Measurements from ENCODE around the gene PTPRG.

The PTPRG gene

DNA sequence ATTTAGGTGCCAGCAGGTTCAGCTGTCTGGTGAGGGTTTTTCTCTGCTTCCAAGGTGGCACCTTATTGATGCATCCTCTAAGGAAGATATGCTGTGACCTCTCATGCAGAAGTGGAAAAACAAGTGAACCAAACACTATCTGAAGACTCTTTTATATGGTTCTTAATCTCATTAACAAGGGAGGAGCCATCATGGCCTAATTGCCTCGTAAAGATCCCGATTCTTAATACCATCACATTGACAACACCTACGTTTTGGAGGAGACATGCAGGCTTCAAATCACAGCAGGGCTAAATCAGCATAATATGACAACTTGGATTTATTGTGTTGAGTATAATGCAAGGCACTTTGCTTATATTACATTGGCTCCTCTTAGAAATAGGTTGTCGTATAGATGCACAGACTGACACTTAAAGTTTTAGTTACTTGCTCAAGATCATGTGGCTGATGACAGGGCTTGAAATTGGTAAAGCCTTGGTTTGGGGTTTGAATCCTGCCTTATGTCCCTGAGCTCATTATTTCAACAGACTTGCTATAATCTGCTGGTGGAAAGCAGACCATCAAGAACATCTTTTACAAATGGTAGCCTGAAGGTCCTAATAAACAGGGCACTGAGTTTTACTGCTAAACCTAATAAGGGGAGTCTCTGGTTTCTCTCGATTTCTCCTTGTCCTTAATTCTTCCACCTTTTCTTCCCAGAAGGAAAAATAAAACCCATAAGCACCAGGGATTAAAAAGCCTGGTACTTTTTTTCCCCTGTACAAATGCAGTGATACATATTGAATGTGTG, 88.2 kb downstream of the PTPRG start:
- Mint-ChIP-seq H3K27me3 (no peaks in the 10 kb centered on the region), H3K36me3 (no peaks in the 10 kb centered on the region), H3K4me1 (peaks cover 2% of the 10 kb centered on the region), H3K27ac (no peak overlapping the region), H3K9me3 (no peaks in the 10 kb centered on the region), H3K4me3 (no peak overlapping the region)
- no peak for ATAC-seq (ENCODE audit: low read depth)
- DNase-seq (ENCODE audit: low spot score in 2 of 2) = no peak

DNA sequence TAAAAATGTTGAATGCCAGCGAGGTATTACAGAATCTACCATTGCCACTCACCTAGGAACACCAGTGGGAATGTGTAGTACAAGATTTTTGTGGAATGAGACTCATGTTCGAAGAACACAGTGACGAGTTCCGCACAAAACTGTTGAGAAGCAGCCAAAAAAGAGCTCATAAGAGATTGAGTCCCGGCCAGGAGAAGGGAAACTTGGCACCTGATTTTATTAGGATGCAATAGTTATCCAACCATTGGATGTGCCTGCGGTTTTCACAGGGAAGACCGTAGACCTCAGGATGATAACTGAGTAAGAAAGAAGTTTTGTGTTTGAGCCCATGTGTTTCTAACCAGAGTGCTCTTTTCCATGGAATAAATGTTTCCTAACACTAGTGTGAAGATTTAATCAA, 88.9 kb downstream of the PTPRG start:
- no peak for ATAC-seq (ENCODE audit: low read depth)
- Mint-ChIP-seq H3K9me3 (peaks cover 1% of the 10 kb centered on the region), H3K27ac (no peak overlapping the region), H3K4me1 (peaks cover 2% of the 10 kb centered on the region), H3K4me3 (no peak overlapping the region), H3K36me3 (no peaks in the 10 kb centered on the region), H3K27me3 (no peaks in the 10 kb centered on the region)
- DNase-seq (ENCODE audit: low spot score in 2 of 2) = no peak

DNA sequence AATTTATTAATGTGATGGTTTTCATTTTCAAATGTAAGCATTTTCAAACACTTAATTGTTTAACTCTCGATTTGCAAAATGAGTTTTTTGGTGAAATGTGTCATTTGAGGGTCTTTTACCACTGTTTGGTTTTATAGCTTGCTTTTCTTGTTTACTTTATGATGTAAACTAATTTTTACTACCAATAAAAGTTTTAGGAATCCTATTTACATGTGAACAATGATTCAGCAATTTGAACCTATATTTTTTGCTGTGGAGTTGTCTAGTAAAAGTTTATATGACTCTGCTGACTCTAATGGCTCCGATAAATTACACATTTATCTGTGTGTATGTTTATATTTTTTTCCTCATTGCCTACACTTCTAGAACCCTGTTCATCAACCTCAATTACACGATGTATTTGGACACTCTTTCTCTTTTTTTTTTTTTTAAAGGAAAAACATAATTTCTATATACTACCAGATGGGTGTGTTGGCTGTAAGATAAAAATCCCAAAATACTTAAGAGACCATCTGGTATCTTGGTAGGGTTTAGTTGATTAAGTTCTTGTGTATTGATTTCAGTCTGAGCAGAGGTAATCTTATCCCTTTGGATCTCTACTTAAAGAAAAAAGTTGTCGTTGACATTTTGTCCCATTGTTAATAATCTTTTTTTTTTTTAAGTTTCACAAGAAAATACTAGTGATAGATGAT, 89.5 kb downstream of the PTPRG start:
- H3K27me3 Mint-ChIP-seq = no peaks in the 10 kb centered on the region
- ATAC-seq (ENCODE audit: low read depth) (no peak), DNase-seq (ENCODE audit: low spot score in 2 of 2) (no peak)
- no peak overlapping the region for H3K27ac Mint-ChIP-seq
- H3K4me3 Mint-ChIP-seq = no peak overlapping the region
- H3K36me3 Mint-ChIP-seq = no peaks in the 10 kb centered on the region
- peaks cover 1% of the 10 kb centered on the region for H3K9me3 Mint-ChIP-seq
- peaks cover 2% of the 10 kb centered on the region for H3K4me1 Mint-ChIP-seq

DNA sequence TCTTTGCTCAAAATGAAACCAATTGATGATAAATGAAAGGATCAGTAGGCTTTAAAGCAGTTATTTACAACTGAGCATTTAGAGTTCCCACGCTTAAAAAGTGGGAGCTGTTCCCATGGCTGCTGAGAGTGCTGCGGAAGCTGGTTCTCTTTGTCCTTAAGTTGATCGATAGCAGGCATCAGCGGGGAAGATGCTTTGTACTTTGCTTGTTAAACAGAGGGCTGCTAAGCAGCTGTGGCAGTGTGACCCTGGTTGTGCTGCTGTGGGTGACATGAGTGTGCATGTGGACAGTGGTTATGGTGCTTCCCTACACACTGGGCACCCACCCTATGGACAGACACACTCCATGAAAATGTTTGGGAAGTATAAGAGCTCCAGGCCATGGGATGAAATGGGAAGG, 96.3 kb downstream of the PTPRG start:
- no peak for DNase-seq (ENCODE audit: low spot score in 2 of 2)
- Mint-ChIP-seq H3K36me3 (peaks cover 2% of the 10 kb centered on the region), H3K9me3 (peaks cover 1% of the 10 kb centered on the region)

DNA sequence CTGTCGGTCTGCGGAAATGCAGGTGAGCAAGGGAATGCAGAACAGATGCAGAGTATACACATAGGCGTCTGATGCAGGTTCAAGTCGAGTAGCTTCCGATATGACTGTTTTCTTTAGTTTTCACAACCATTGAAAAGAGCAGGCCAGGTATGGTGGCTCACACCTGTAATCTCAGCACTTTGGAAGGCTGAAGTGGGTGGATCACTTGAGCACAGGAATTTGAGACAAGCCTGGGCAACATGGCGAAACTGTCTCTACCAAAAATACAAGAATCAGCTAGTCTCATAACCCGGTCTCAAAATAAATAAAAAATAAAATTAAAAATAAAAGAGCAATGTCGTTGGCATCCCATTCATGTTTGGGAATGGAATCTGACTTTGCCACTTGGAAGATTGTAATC, 101.5 kb downstream of the PTPRG start:
- ATAC-seq (ENCODE audit: low read depth) (no peak), DNase-seq (ENCODE audit: low spot score in 2 of 2) (no peak)
- no peaks in the 10 kb centered on the region for H3K9me3 Mint-ChIP-seq
- H3K4me3 Mint-ChIP-seq = no peak overlapping the region
- no peaks in the 10 kb centered on the region for H3K27me3 Mint-ChIP-seq
- H3K4me1 Mint-ChIP-seq = no peaks in the 10 kb centered on the region
- peaks cover 2% of the 10 kb centered on the region for H3K36me3 Mint-ChIP-seq
- H3K27ac Mint-ChIP-seq = no peak overlapping the region

More for the DNA sequence above, 96.3 kb downstream of the PTPRG start:
- no peak for ATAC-seq (ENCODE audit: low read depth)
- no peaks in the 10 kb centered on the region for H3K27me3 Mint-ChIP-seq
- no peaks in the 10 kb centered on the region for H3K4me1 Mint-ChIP-seq
- H3K27ac Mint-ChIP-seq = no peak overlapping the region
- H3K4me3 Mint-ChIP-seq = no peak overlapping the region

DNA sequence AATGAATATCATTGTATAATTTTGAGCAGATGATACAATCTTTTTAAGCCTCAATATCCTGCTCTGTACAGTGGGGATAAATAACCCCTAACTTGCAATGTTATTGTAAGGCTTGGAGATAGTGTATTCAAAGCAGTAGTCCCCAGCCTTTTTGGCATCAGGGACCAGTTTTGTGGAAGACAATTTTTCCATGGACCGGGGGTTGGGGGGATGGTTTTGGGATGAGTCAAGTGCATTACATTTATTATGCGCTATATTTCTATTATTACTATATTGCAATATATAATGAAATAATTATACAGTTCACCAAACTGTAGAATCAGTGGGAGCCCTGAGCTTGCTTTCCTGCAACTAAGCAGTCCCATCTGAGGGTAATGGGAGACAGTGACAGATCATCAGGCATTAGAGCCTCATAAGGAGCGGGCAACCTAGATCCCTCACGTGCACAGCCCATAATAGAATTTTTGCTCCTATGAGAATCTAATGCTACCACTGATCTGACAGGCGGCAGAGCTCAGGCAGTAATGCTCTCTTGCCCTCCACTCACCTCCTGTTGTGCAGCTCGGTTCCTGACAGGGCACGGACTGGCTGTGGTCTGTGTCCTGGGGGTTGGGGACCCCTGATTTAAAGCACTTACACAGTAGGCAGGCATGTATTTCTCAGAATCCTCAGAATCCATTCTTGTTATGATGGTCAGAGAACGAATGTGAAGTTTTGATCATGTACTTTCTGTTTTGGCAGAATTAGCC, 102.2 kb downstream of the PTPRG start:
- Mint-ChIP-seq H3K36me3 (peaks cover 2% of the 10 kb centered on the region), H3K9me3 (no peaks in the 10 kb centered on the region), H3K27me3 (no peaks in the 10 kb centered on the region), H3K27ac (no peak overlapping the region), H3K4me3 (no peak overlapping the region), H3K4me1 (no peaks in the 10 kb centered on the region)
- ATAC-seq (ENCODE audit: low read depth) (no peak), DNase-seq (ENCODE audit: low spot score in 2 of 2) (no peak)

DNA sequence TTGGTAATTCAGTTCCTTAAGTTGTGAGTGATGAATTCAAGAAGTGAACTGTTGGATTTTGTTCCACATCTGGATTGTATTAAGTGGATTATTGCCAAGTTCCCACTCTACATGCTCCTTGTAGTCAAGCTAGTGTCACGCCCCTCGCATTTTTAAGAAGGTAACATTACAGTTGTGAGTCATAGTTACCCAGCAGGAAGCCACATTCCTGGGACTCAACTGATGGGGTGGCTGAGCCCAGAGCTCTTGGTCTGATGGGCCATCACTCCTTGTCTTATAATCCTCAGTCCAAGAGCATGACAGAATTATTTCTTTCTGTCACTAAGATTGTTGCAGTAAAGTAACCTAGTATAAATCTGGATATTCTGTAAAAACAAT, 102.7 kb downstream of the PTPRG start:
- peaks cover 2% of the 10 kb centered on the region for H3K36me3 Mint-ChIP-seq
- no peaks in the 10 kb centered on the region for H3K9me3 Mint-ChIP-seq
- ATAC-seq (ENCODE audit: low read depth) (no peak), DNase-seq (ENCODE audit: low spot score in 2 of 2) (no peak)
- no peak overlapping the region for H3K27ac Mint-ChIP-seq
- no peak overlapping the region for H3K4me3 Mint-ChIP-seq
- no peaks in the 10 kb centered on the region for H3K27me3 Mint-ChIP-seq
- H3K4me1 Mint-ChIP-seq = no peaks in the 10 kb centered on the region

DNA sequence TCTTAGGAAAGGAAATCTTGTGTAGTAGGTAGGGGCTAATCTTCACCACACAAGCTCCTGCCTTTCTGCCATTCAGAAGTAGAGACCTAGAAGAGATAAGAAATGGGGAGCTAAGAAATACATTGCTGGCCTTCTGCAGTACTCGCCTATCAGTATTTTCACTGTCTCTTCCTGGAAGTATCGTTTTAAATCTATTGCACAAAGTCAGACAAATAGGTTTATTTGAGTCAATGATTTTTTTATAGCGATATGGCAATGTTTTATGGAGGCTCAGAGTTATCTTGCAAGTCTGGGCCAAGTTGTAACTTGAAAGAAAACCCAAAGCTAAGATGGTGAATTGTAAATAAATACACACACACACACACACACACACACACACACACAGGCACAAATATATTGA, 103.8 kb downstream of the PTPRG start:
- no peaks in the 10 kb centered on the region for H3K27me3 Mint-ChIP-seq
- peaks cover 2% of the 10 kb centered on the region for H3K36me3 Mint-ChIP-seq
- DNase-seq (ENCODE audit: low spot score in 2 of 2) (no peak), ATAC-seq (ENCODE audit: low read depth) (no peak)
- H3K9me3 Mint-ChIP-seq = no peaks in the 10 kb centered on the region
- H3K4me3 Mint-ChIP-seq = no peak overlapping the region
- H3K27ac Mint-ChIP-seq = no peak overlapping the region
- H3K4me1 Mint-ChIP-seq = peaks cover 3% of the 10 kb centered on the region

DNA sequence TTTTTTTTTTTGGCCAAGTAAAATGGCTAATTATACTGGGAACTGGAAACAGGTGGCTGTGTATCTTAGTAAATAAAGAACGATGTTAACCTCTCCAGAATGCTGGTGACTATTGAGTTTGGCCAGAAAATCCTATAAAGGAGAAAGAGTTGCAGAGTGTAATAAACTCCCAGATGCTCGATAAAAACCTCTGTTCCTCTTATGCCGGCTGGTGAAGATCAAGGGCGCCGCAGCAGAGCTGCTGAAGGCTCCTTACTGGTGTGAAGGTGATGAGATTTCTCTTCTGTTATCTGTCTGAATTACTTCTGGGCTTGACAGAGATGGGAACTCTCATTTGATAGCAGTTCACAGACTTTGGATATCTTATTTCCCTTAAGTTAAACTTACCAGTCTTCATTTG, 104.6 kb downstream of the PTPRG start:
- Mint-ChIP-seq H3K27ac (no peak overlapping the region), H3K27me3 (no peaks in the 10 kb centered on the region), H3K4me1 (peaks cover 3% of the 10 kb centered on the region)

DNA sequence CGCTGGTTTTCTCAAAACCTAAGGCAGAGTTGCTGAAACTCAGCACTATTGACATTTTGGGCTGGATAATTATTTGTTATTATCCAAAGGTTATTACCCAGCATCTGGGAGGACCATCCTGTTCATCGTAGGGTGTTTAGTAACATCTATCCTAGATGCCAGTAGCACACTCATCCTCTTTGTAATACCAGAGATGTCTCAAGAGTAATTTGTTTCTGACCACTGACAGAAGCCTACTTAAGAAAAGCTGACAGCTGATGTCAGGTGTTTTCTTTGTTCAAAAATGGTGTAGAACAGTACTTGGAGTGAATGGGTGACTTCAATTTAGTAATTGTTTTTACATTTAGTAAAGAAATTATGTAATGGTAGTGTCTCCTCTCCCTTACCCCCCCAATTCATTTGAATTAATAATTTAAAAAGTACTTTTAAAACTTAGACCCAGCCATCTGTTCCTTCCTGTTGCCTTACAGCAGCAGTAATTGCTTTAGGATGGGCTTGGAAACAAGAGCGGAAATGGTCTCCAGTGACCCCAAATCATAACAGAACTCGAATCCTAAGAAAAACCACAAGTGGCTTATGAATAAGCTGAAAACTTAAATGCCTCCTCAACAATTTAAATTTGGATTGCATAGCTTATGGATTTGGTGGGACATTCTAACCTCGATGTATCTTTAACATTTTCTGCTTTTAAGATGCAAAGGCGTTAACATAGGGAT, 105.4 kb downstream of the PTPRG start:
- no peaks in the 10 kb centered on the region for H3K27me3 Mint-ChIP-seq
- DNase-seq (ENCODE audit: low spot score in 2 of 2) = no peak
- peaks cover 3% of the 10 kb centered on the region for H3K4me1 Mint-ChIP-seq
- no peak overlapping the region for H3K27ac Mint-ChIP-seq
- H3K4me3 Mint-ChIP-seq = no peak overlapping the region
- peaks cover 2% of the 10 kb centered on the region for H3K36me3 Mint-ChIP-seq
- no peak for ATAC-seq (ENCODE audit: low read depth)
- H3K9me3 Mint-ChIP-seq = no peaks in the 10 kb centered on the region

More for the DNA sequence above, 104.6 kb downstream of the PTPRG start:
- no peak overlapping the region for H3K4me3 Mint-ChIP-seq
- ATAC-seq (ENCODE audit: low read depth) (no peak), DNase-seq (ENCODE audit: low spot score in 2 of 2) (no peak)
- H3K36me3 Mint-ChIP-seq = peaks cover 2% of the 10 kb centered on the region
- H3K9me3 Mint-ChIP-seq = no peaks in the 10 kb centered on the region

DNA sequence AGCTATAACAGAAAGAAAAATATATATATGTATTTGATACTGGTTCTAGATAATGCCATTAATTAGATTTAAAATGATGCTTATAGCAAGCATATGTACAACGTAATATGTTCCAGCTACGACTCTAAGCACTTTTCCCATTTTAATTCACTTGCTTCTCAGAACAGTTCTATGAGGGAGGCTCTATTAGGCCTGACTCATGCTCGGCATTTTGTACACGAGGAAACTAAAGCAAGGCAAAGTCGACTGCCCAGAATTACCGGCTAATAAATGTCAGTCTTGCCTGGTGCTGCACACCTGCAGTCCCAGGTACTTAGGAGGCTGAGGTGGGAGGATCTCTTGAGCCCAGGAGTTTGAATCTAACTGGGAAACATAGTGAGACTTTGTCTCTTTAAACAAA, 106.0 kb downstream of the PTPRG start:
- Mint-ChIP-seq H3K36me3 (peaks cover 2% of the 10 kb centered on the region), H3K4me3 (no peak overlapping the region), H3K9me3 (no peaks in the 10 kb centered on the region), H3K27ac (no peak overlapping the region), H3K27me3 (no peaks in the 10 kb centered on the region), H3K4me1 (peaks cover 3% of the 10 kb centered on the region)
- ATAC-seq (ENCODE audit: low read depth) = no peak
- DNase-seq (ENCODE audit: low spot score in 2 of 2) = no peak

DNA sequence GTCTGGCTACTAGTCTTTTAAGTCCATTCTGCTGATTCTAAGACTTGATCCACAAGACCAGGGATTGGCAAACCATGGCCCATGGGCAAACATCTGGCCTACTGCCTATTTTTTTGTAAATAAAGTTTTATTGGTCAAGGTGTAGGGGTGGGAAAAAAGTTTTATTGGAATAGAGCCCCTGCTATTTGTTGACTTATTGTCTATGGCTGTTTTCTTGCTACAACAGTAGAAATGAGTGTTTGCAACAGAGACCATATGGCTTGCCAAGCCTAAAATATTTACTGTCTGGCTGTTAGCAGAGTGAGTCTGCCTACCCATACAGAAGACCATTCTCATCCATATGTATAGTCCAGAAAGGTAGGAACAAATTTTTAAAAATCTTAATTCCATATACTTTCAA, 106.4 kb downstream of the PTPRG start:
- no peak for ATAC-seq (ENCODE audit: low read depth)

DNA sequence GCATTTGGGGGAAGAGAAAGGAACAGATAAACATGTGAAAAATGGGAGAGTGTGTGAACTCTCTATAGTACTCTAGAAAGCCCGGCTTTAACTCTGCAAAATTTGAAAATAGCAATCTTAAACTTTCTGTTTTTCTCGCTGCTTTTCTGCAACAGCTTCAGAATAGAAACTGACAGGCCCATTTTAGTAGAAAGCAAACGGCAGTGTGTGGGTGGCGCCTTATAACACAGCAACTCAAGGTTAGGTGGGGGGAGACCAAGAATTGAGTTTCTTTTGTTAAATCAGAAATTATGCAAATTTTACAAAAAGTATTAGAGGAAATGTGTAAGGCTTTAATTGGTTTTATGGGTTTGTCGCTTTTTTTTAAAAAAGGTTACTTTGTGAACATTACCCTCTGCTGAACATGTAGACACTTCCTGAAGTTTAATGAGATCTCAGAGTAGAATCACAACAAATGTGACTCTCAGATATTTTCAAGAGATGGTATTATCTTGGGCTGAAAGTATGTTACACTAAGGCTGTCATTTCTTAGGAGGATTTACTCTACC, 107.0 kb downstream of the PTPRG start:
- DNase-seq (ENCODE audit: low spot score in 2 of 2) (no peak), ATAC-seq (ENCODE audit: low read depth) (peak; percentile 19)
- H3K9me3 Mint-ChIP-seq = no peaks in the 10 kb centered on the region
- no peaks in the 10 kb centered on the region for H3K36me3 Mint-ChIP-seq
- H3K4me3 Mint-ChIP-seq = no peak overlapping the region
- peaks cover 3% of the 10 kb centered on the region for H3K4me1 Mint-ChIP-seq
- no peak overlapping the region for H3K27ac Mint-ChIP-seq
- no peaks in the 10 kb centered on the region for H3K27me3 Mint-ChIP-seq

More for the DNA sequence above, 106.4 kb downstream of the PTPRG start:
- H3K27me3 Mint-ChIP-seq = no peaks in the 10 kb centered on the region
- DNase-seq (ENCODE audit: low spot score in 2 of 2) = no peak
- H3K4me3 Mint-ChIP-seq = no peak overlapping the region
- H3K9me3 Mint-ChIP-seq = no peaks in the 10 kb centered on the region
- H3K27ac Mint-ChIP-seq = no peak overlapping the region
- H3K36me3 Mint-ChIP-seq = no peaks in the 10 kb centered on the region
- peaks cover 3% of the 10 kb centered on the region for H3K4me1 Mint-ChIP-seq
